GM18858 (cell line): ENCODE results near the gene TOMM34.

ENCODE experiments used
- ATAC-seq: cut with Tn5 transposase; IDR thresholded peaks from one replicate; pipeline ENCODE4 v1.9.1; 2021; ENCODE audit not compliant: unreplicated experiment

Gene TOMM34

DNA sequence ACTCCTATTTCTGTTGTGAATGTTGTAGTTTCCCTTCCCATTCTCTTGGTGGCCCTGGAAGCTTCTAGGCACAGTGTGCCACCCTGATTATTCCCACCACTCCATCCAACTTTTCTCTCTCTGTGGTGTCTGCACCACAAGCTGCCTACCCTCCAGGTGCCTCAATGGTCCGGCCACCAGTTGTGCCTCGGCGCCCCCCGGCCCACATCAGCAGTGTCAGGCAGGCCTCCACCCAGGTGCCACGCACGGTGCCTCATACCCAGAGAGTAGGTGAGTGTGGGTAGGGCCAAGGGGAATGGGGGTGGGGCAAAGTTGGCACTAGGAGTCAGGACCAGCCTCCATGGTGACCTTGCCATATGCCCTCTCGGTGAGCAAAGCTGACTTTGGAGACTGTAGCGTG, 27.3 kb downstream of the TOMM34 start:
- no peak for ATAC-seq

DNA sequence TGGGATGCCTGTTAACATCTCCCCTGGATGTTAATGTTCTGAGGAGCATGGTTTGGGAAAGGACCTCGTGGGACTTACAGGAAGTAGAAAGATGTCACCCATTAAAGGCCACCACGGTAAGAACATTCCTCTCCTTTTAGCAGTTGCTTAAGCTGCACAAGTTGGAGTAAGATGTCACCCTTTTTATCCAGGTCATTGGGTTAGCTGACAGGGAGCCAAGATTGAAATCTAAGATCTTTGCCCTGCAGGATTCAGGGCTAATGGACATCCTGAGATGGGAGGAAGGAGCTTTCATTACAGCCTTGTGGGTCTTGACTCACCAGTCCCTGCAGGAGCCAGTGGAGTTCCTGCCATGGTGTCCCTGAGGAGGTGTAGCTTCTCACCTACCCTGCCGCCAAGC, 28.3 kb downstream of the TOMM34 start:
- ATAC-seq: no peak

DNA sequence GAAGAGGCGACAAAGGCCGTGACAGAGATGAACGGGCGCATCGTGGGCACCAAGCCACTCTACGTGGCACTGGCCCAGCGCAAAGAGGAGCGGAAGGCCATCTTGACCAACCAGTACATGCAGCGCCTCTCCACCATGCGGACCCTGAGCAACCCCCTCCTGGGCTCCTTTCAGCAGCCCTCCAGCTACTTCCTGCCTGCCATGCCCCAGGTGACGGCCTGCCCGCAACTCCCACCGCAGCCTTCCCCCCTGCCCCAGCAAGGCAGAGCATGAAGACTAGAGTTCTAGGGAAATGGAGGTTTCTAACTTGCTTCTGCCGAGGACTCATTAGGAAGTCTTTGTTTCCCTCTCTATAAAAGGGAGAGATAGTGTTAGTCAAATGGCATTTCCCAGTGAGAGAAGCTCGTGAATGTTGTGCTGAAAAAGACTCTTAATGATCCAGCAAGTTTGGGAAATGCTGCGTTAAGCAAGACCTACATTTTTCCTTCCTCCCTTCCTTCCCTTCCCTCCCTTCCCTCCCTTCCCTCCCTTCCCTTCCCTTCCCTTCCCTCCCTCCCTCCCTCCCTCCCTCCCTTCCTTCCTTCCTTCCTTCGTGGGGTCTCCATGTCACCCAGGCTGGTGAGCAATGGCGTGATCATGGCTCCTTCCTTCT, 29.6 kb downstream of the TOMM34 start:
- no peak for ATAC-seq

DNA sequence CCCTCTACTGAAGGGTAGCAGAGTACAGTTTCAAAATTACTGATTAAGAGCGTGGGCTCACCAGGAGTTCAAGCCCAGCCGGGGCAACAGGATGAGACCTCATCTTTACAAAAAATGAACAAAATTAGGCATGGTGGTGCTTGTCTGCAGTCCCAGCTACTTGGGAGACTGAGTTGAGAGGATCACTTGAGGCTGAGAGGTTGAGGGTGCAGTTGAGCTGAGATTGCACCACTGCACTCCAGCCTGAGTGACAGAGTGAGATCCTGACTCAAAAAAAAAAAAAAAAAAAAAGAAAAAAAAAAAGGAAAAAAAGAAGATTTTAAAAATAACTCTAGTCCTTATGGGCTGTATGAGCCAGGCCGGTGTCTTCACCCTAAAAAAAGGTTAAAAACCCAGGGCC, 31.6 kb downstream of the TOMM34 start:
- no peak for ATAC-seq

DNA sequence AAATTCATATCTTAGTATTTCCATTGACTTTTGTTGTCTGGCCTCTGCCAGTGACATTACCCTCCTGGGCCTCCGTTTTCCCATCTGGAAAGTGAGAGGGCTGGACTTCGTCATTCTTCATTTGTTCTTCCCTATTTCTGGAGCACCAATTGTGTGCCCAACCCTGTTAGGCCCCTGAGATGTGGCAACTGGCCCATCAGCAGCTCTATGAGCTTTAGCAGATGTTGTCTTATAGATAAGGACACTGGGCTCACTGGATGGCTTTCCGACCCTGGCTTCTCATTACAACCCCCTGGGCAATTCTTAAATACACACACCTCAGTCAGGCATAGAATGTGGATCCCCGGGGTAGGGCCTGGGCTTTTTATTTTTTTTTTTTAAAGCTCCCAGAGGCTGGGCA, 35.7 kb downstream of the TOMM34 start:
- no peak for ATAC-seq

DNA sequence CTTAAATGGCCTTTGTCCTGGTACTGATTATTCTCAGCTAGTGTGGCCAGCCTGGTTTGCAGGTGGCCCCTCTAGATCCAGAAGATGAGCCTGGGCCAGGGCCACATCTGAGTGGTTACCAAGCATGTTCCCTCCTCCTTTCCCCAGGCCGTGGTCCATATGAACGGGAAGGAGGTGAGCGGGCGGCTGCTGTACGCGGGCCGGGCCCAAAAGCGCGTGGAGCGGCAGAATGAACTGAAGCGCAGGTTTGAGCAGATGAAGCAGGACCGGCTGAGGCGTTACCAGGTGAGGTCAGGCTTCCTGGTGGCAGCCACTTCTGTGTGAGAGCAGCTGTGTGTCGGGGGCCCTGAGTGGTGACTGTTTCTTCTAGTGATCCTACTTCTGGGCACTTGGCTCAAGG, 38.8 kb downstream of the TOMM34 start:
- no peak for ATAC-seq

DNA sequence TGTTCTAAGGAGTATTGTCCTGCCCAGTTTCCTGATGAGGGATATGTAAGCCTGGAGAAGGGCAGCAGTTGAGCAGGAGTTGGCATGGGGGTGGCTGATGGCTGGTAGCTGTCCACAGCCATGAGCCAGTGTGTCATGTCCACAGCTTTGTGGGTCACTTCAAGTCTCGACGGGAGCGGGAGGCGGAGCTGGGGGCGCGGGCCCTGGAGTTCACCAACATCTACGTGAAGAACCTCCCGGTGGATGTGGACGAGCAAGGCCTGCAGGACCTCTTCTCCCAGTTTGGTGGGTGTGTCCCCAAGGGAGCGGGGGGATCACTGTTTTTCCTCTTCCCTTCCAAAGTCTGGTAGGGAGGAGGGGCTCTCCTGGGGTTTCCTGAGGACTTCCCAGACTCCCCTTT, 41.4 kb downstream of the TOMM34 start:
- ATAC-seq: no peak

DNA sequence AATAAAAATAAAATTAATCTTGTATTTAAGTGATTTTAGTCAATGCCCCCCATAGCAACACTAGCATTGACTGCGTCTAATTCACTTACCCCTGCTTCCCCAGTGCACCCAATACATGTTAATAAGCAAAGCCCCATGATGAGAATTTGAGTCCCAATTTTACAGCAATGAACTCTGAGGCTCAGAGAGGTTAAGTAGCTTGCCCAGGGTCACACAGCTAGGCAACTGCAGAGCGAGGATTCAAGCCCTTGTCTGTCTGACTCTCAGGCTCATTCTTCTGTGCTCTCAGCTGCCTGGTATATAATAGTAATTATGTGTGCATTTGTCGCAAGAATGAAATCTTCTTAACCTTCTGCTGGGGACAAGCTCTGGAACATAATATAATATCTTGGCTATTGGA, 41.9 kb downstream of the TOMM34 start:
- ATAC-seq: no peak

DNA sequence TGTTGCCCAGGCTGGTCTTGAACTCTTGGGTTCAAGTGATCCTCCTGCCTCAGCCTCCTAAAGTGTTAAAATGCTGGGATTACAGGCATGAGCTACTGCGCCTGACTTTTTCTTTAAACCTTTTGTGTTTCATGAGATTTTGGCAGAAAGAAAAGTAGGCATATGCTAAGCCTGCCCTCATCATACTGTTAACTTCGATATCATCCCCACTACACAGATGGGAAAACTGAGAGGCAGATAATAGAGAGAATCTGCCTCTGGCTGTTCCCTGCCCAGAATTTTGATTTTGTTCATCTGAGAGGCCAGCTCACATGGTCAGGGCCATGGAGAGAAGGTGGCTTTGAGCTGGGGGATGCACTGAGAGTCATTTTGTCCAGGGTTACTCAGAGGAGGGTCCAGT, 42.8 kb downstream of the TOMM34 start:
- ATAC-seq: no peak

DNA sequence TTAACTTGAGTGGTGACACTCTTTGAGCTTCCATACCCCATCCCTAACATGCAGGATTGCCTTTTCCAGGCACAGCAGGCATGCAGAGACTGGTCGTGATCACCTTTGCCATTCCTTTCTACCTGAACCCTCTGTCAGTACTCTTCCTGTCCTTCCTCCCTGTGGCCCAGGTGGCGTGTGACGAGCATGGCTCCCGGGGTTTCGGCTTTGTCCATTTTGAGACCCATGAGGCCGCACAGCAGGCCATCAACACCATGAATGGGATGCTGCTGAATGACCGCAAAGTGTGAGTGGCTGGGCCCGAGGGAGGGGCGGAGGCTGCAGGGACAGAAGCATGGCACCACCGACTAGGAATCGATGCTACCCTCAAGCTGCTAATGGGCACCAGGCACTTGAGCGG, 43.6 kb downstream of the TOMM34 start:
- ATAC-seq: no peak

DNA sequence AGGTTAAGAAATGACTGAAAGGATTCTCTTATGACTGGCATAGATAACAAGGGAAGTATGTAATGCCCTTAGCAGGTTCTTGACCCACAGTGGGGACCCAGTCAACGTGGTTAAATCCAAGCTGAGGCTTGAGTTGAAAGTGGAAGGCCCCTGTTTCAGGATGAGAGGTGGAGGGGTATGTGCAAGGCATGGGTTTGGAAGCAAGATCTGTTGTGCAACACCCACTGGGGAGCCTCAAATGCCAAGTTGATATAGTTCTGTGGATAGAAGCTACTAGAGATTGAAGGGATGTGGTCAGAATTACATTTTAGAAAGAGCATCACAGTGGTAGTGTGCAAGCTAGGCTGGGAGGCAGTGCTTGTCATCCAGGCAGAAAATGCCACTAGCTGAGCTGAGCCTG, 45.3 kb downstream of the TOMM34 start:
- ATAC-seq: no peak

DNA sequence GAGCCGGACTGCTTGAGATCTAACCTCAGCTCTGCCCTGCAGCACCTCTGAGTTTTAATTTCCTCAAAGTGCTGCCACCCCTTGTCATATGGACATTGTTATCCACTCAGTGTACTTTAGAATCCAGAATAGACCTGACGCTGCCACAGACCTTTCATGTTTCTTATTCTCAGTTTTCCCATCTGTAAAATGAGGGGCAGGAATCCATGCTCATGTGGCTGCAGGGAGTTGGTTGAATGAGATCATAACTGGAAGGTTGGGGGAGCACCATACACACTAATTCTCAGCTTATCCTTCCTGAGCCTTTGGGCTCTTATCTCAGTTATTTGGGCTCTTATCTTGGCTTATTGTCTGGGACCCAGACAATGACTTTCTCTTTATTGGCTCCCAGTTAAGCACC, 48.0 kb downstream of the TOMM34 start:
- ATAC-seq: no peak

DNA sequence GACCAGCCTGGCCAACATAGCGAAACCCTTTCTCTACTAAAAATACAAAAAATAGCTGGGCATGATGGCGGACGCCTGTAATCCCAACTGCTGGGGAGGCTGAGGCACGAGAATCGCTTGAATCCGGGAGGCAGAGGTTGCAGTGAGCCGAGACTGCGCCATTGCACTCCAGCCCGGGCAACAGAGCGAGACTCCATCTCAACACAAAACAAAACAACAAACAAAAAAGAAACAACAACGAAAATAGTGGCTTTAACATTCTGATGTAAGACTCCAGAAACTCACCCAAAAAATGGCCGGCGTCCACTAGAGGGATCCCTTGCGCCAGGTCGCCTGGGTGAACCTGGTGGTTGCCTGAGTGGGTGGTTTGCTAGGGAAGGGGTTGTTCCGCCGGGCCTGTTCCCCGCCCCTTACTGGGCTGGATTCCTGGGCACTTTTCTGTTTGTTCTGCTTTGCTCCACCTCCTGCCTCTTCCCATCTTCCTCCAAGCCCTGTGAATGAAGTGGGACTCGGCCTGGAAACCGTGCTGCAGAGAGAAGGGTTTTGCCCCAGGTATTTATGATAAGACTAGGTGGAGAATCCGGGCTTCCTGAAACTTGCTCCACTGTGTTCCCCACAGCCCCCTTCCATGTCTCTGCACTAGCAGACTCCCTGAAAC, 48.8 kb downstream of the TOMM34 start:
- no peak for ATAC-seq

DNA sequence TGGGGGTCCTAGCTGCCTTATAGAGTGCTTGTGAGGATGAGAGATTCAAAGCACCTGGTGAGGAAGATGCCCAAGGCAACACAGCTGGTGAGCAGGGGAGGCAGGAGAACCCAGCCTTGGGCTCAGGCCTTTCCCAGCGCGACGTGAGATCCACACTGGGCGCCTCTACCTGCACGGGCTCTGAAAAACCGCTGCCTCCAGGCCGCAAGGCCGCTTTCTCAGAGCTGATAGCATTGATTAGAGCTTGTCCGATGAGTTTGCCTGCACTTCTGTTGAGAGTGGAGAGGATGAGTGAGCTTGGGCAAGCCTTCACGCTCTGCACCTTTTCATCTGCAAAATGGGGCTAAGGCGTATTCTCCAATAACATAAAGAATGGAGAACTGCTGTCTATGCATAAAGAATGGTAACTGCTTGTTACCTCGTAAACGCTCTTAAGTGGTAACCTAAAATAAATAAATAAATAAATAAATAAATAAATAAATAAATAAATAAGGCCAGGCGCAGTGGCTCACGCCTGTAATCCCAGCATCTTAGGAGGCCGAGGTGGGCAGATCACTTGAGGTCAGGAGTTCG, 49.4 kb downstream of the TOMM34 start:
- no peak for ATAC-seq

DNA sequence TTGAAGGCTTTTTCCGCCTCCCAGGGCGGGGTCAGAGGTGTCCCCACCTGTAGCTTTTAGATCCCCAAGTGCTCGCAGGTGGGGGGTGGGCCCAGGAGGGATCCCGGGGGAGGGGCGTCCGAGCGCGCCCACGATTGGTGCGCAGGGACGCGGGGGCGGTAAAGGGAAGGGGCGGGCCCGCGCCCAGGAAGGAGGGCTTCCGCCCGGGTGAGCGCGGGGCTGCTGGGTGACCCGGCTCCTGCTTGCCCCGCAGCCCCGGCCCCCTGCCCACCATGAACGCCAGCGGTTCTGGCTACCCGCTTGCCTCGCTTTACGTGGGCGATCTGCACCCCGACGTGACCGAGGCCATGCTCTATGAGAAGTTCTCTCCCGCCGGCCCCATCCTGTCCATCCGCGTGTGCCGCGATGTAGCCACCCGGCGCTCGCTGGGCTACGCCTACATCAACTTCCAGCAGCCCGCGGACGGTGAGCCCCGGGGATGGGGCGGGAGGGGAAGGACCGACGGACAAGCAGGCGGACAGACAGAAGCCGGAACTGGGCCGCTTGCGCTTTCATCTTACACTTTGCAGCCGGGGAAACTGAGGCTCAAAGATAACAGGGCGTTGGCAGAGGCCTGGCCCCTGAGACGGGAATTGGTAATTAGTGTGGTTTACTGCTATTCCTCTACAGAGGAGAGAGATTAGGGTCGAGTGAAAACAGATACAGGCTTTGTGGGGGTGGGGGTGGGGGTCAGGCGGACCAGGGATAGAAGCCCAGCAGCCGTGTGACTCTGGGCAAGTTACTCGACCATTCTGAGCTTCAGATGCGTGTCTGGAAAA, 50.1 kb downstream of the TOMM34 start, which contains the start of gene PABPC1L:
TSS of gene PABPC1L (plus strand) at position 189 of the 818 bp plus-strand sequence. CDS start at position 273, 84 bp downstream.
- ATAC-seq: peak; percentile 58

DNA sequence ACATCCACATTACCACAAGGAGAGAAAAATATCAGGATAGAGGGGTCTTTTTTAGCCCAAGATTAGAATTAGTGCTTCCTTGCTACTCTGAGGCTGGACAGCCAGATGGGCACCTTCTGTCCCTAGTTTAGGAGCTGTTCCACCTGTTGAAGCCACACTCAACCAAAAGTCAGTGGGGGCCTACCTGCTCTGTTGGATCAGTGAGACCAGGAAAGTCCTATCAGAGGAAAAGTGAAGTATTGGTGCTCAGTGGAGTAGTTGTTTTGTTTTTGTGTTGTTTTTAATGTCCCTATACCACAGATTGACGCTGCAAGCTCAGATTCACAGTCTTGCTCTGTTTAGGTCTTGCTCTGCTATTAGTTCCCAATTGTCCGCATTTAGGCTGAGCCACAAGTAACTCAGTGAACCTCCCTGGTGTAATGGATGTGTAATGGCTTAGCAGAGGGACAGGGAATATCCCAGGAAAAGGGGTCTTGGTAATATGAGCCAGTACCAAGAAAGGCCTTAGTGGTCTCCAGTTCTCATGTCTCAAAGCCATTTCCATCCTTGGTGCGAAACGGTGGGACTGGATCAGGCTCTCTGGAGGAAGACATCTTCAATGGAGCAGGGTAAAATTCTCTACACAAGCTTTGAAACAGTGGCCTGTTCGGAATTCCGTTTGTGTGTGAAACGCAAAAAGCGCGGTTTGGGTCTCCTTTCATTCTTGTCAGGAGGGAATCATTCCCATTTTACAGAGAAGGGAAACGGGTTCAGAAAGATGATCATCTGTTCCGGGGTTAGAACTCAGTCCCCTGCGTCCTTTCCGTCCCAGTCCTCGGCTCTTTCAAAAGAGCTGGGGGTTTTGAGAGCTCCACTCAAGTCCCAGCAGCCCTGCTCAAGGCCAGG, 51.0 kb downstream of the TOMM34 start:
- ATAC-seq: no peak

DNA sequence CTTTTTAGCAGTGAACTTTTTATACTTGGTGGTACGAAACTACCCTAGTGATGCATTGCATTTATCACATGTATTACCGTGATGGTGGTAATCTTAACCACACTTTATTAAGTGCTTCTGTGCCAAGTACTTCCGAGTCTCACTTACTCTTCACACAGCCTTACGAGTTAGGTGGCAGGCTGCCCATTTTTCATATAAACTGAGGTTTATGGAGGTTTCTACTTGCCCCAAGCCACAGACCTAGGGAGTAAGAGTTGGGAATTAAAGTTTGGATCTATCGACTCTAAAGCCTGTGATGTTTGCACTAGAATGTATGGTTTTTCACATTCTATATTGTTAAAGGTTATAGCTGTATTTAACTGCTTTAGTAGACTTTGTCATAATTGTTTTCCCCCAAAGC, 55.8 kb downstream of the TOMM34 start:
- no peak for ATAC-seq

DNA sequence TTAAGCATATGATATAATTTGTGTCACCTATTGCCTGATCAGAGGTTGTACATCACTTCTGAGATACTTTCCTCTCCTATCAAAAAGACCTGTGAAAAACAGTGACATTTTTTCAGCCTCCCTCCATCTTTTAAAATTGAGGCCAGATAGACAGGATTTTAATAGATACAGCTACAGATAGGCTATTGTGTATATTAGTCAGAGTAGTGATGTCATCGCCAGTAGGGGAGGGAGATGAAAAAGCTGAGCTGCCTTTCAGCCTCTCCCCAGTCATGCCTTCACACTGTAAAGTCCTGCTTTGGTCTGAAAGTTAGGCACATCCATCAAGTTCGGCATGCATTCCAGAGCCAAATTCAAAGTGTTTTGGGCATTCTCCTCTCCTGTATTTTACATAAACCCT, 58.2 kb downstream of the TOMM34 start:
- ATAC-seq: no peak

DNA sequence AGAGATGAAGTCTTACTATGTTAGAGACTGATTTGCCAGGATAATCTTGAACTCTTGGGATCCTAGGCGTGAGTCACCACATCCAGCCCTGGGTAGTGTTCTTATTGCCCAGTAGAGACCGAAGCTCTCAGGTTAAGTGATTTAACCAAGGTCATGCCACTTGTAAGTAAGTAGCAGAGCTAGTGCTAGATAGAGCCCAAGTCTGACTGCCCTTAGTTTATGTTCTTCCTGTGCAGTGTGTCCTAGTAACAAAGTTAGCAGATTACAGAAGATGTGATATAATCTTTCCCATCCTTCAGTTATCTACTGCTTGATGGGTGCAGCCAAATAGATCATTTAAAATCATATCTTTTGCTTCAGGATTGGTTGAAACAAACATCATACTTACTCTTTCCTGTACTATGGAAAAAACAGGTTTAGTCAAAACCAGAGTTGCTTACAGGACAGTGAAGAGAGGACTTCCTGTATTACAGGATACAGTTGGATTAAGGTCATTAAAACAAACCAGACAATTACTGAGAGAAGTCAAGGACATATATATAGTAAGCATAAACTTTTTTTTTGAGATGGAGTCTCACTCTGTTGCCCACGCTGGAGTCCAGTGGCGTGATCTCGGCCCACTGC, 59.9 kb downstream of the TOMM34 start:
- no peak for ATAC-seq

DNA sequence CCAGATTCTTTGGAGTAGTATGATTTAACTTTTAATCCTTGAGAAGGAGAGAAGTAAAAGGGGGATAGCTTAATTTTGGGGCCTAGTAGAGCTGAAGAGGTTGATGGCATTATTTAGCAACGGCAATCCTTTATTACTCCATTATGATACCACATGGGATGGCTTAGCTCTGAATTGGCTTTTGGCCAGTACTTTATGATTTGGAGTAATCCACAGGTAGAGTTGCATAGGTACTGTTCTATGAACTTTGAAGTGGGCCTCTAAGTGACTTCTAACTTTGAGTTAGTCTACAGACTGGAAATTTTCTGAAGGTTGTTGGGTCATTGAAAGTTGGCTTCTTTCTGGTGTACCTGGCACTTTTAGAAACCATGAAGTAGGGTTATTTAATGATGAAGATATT, 63.1 kb downstream of the TOMM34 start:
- no peak for ATAC-seq
